Measurements from ENCODE around the gene USP11. TPM values are rescaled to one million over a fixed set of nuclear protein-coding genes. Genes with fewer than 3 reads are reported as not detected.

USP11 gene
- total and polyA plus RNA-seq, 2 of the 4 experiments (the other 2 are of a cell fraction) = 33.5 to 59.7 TPM

DNA sequence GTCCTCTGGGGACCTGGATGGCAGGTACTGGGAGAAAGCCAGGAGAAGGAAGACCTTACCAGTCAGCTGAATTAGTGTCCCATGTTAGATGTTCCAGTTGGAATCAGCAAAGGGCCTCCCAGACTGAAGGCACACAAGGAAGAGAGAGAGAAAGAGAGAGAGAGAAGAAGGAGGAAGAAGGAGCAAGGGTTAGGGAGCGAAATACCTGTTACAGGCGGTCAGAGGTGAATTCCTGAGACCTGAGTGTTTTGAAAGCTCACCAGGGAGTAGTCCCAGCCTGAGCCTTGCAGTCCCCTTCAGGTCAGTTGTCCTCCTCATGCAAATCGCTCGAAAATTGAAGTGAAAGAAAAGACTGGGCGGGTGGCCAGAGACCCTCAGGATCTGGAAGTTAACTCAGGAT, 60.3 kb downstream of the USP11 start:
- H3K9ac ChIP-seq (ENCODE audit: low read depth, low read length) = no peak overlapping the region
- H3K4me1 ChIP-seq (ENCODE audit: control insufficient read depth, insufficient read depth, low read length) = no peaks in the 10 kb centered on the region
- H4K8ac ChIP-seq (ENCODE audit: low read depth in 2 of 2, low read length in 2 of 2) = no peak overlapping the region
- H3K27me3 ChIP-seq (ENCODE audit: control insufficient read depth, insufficient read depth, low read length) = peaks cover 32% of the 10 kb centered on the region
- H2BK5ac ChIP-seq (ENCODE audit: low read depth, low read length, poor library complexity, severe bottlenecking) = no peak overlapping the region
- H3K79me1 ChIP-seq (ENCODE audit: low read depth in 1 of 2, low read length in 2 of 2) = no peaks in the 10 kb centered on the region
- no TSS peak for BruUV-seq (replicated peaks)
- H3K9me3 ChIP-seq (ENCODE audit: control insufficient read depth, insufficient read depth, low read length) = peaks cover 10% of the 10 kb centered on the region
- ATAC-seq (ENCODE audit: low read depth) (no peak), DNase-seq (no peak)
- no peak overlapping the region for H3K18ac ChIP-seq (ENCODE audit: low read depth, low read length)
- ChIA-PET POLR2A (ENCODE audit: unreplicated experiment) (interaction anchor here (0.7 kb wide), 1 partner anchor 16 kb away, joined by 3 read pairs; no protein-coding TSS in a partner anchor), CTCF (no interaction called here)
- in situ Hi-C loops (cut with MboI; ENCODE audit: low sequenced_read_pairs) (no loop called here), dilution Hi-C loops (cut with HindIII; ENCODE audit: low sequenced_read_pairs, unreplicated experiment) (no loop called here), intact Hi-C loops (cut with micrococcal nuclease) (no loop called here)
- H3K9me1 ChIP-seq (ENCODE audit: insufficient read depth, low read length) = no peaks in the 10 kb centered on the region
- no CpG with 5 or more reads among the region's 5 CpGs for WGBS, 2 experiments (ENCODE audit: extremely low coverage in 2 of 2, insufficient read length in 1 of 2)
- H3K4me3 ChIP-seq (ENCODE audit: insufficient read depth, low read depth, low read length) = no peak overlapping the region
- H2BK15ac ChIP-seq (ENCODE audit: low read depth, low read length) = no peak overlapping the region
- H4K20me1 ChIP-seq (ENCODE audit: insufficient read depth, low read length) = no peaks in the 10 kb centered on the region
- no peak overlapping the region for H2AK9ac ChIP-seq (replicated peaks; ENCODE audit: low read depth, low read length, poor library complexity)
- no peak overlapping the region for H2AK5ac ChIP-seq (ENCODE audit: low read depth, low read length)
- TF ChIP-seq USF2 (IDR thresholded peaks at IDR 0.05; ENCODE audit: low read depth, low read length) (no peak), MXI1 (IDR thresholded peaks at IDR 0.05; ENCODE audit: borderline replicate concordance, low read depth, low read length) (no peak), RAD21 (IDR thresholded peaks at IDR 0.05; ENCODE audit: low read length) (no peak), RCOR1 (IDR thresholded peaks at IDR 0.05; ENCODE audit: insufficient replicate concordance, low read length) (no peak), CTCF (conservative IDR thresholded peaks at IDR 0.05; ENCODE audit: low read depth, low read length) (no peak), RFX5 (IDR thresholded peaks at IDR 0.05; ENCODE audit: low read depth, low read length) (no peak), MAFK (IDR thresholded peaks at IDR 0.05; ENCODE audit: low read depth, low read length) (no peak), CHD1 (IDR thresholded peaks at IDR 0.05; ENCODE audit: low read depth, low read length) (no peak), MAZ (IDR thresholded peaks at IDR 0.05; ENCODE audit: borderline replicate concordance, low read depth, low read length) (no peak), ELK1 (IDR thresholded peaks at IDR 0.05; ENCODE audit: borderline replicate concordance, low read depth, low read length) (no peak), BHLHE40 (IDR thresholded peaks at IDR 0.05; ENCODE audit: low read depth, low read length) (no peak), CEBPB (IDR thresholded peaks at IDR 0.05; ENCODE audit: low read depth, low read length) (no peak), NFE2L2 (IDR thresholded peaks at IDR 0.05; ENCODE audit: low read depth, low read length) (no peak), FOS (IDR thresholded peaks at IDR 0.05; ENCODE audit: low read depth, low read length) (no peak), POLR2A (IDR thresholded peaks at IDR 0.05; ENCODE audit: low read depth, low read length) (no peak)
- no peaks in the 10 kb centered on the region for H3K36me3 ChIP-seq (ENCODE audit: control insufficient read depth, insufficient read depth, low read length)
- no peak overlapping the region for H4K91ac ChIP-seq (ENCODE audit: insufficient read depth, low read depth, low read length)
- no peak overlapping the region for H3K27ac ChIP-seq (ENCODE audit: insufficient read depth, low read length)
- no peak overlapping the region for H3K4me2 ChIP-seq (ENCODE audit: low read depth, low read length)
- H3K56ac ChIP-seq (ENCODE audit: extremely low read depth, insufficient read depth, low read length) = no peak overlapping the region
- H3K23ac ChIP-seq (ENCODE audit: low read depth, low read length) = no peak overlapping the region
- no peak overlapping the region for H3K14ac ChIP-seq (replicated peaks; ENCODE audit: low read depth, low read length)
- no peak overlapping the region for H3K4ac ChIP-seq (ENCODE audit: low read depth, low read length)
- no peak overlapping the region for H2AFZ ChIP-seq (replicated peaks; ENCODE audit: low read length, poor library complexity)
- no peak overlapping the region for H2BK20ac ChIP-seq (ENCODE audit: low read depth, low read length)
- H4K5ac ChIP-seq (ENCODE audit: low read depth, low read length) = no peak overlapping the region
- H2BK120ac ChIP-seq (ENCODE audit: low read depth, low read length) = no peak overlapping the region

Data from IMR-90 (cell line).